Measurements from ENCODE around the gene TRAK1.

GRCh38 chr3:42099020-42099765 lies 8.0 kb downstream of the TRAK1 start:
- no peak for TF ChIP-seq CTCF (IDR thresholded peaks at IDR 0.05; ENCODE audit: low read length)
- no peak for TF ChIP-seq EZH2 (optimal IDR thresholded peaks at IDR 0.05; ENCODE audit: low read depth, low read length)
- no peak for TF ChIP-seq EZH2phosphoT487 (IDR thresholded peaks at IDR 0.05; ENCODE audit: low read length)

Data from MM.1S (cell line).